Measurements from ENCODE around the gene HDAC9. TPM values are rescaled to one million over a fixed set of nuclear protein-coding genes. Genes with fewer than 3 reads are reported as not detected.

Gene HDAC9
- total RNA-seq, 4 donors from 2014 or later: 3.0 to 14.0 (median 5.6) TPM

- intact Hi-C loops (cut with DNase I; ENCODE audit: low total_unique reads) (no loop called here), in situ Hi-C loops (cut with MboI; ENCODE audit: low sequenced_read_pairs in 4 of 4) (no loop called here)
- Histone ChIP-seq H3K27ac (no peak overlapping the region), H3K9me3 (no peaks in the 10 kb centered on the region), H3K27me3 (no peaks in the 10 kb centered on the region), H3K4me1 (no peaks in the 10 kb centered on the region), H3K36me3 (no peaks in the 10 kb centered on the region), H3K4me3 (no peak overlapping the region)
- TF ChIP-seq CTCF (IDR thresholded peaks at IDR 0.05 in 4 of 5, conservative IDR thresholded peaks at IDR 0.05 in 1 of 5) (no peak), POLR2A (IDR thresholded peaks at IDR 0.05) (no peak)
- DNase-seq (no peak), ATAC-seq (no peak)
Measured at GRCh38 chr7:18698258-18698734, 202.7 kb downstream of the HDAC9 start.

- TF ChIP-seq POLR2A (IDR thresholded peaks at IDR 0.05): no peak
- no peak for TF ChIP-seq CTCF (IDR thresholded peaks at IDR 0.05 in 4 of 5, conservative IDR thresholded peaks at IDR 0.05 in 1 of 5)
- no peak overlapping the region for H3K27ac ChIP-seq
- no peaks in the 10 kb centered on the region for H3K36me3 ChIP-seq
- no peak for DNase-seq
- no peak for ATAC-seq
- intact Hi-C loops (cut with DNase I; ENCODE audit: low total_unique reads) (no loop called here), in situ Hi-C loops (cut with MboI; ENCODE audit: low sequenced_read_pairs in 4 of 4) (no loop called here)
- no peak overlapping the region for H3K4me3 ChIP-seq
- no peaks in the 10 kb centered on the region for H3K9me3 ChIP-seq
- no peaks in the 10 kb centered on the region for H3K27me3 ChIP-seq
- no peaks in the 10 kb centered on the region for H3K4me1 ChIP-seq
Measured at GRCh38 chr7:18700147-18700546, 204.6 kb downstream of the HDAC9 start.

- Histone ChIP-seq H3K4me1 (no peaks in the 10 kb centered on the region), H3K36me3 (no peaks in the 10 kb centered on the region), H3K27ac (no peak overlapping the region), H3K4me3 (no peak overlapping the region), H3K9me3 (no peaks in the 10 kb centered on the region), H3K27me3 (no peaks in the 10 kb centered on the region)
- TF ChIP-seq POLR2A (IDR thresholded peaks at IDR 0.05) (no peak), CTCF (IDR thresholded peaks at IDR 0.05 in 4 of 5, conservative IDR thresholded peaks at IDR 0.05 in 1 of 5) (no peak)
- in situ Hi-C loops (cut with MboI; ENCODE audit: low sequenced_read_pairs in 4 of 4) (no loop called here), intact Hi-C loops (cut with DNase I; ENCODE audit: low total_unique reads) (no loop called here)
- ATAC-seq: no peak
- no peak for DNase-seq
Measured at GRCh38 chr7:18702071-18702829, 206.7 kb downstream of the HDAC9 start.

GRCh38 chr7:18703685-18704084 lies 208.1 kb downstream of the HDAC9 start:
- Histone ChIP-seq H3K27me3 (no peaks in the 10 kb centered on the region), H3K27ac (no peak overlapping the region), H3K4me1 (no peaks in the 10 kb centered on the region), H3K9me3 (no peaks in the 10 kb centered on the region), H3K4me3 (no peak overlapping the region), H3K36me3 (no peaks in the 10 kb centered on the region)
- ATAC-seq (no peak), DNase-seq (no peak)
- no peak for TF ChIP-seq POLR2A (IDR thresholded peaks at IDR 0.05)
- no peak for TF ChIP-seq CTCF (IDR thresholded peaks at IDR 0.05 in 4 of 5, conservative IDR thresholded peaks at IDR 0.05 in 1 of 5)
- in situ Hi-C loops (cut with MboI; ENCODE audit: low sequenced_read_pairs in 4 of 4) (no loop called here), intact Hi-C loops (cut with DNase I; ENCODE audit: low total_unique reads) (no loop called here)
